ENCODE results near the gene SAMD8. TPM values are rescaled to one million over a fixed set of nuclear protein-coding genes. Genes with fewer than 3 reads are reported as not detected.

SAMD8 gene
- total and polyA plus RNA-seq, 2 of the 8 experiments (the other 6 are each of a cell fraction or from before 2014, with no cell fraction given), result 11.7 to 20.9 TPM

- CTCF ChIA-PET (ENCODE audit: partially characterized antibody), result interaction anchor here (0.8 kb wide), 1 partner anchor 70 kb away, joined by 3 read pairs; no protein-coding TSS in a partner anchor
- no peak overlapping the region for H2BK5ac ChIP-seq (ENCODE audit: low read depth, low read length)
- no peak overlapping the region for H2BK12ac ChIP-seq (ENCODE audit: low read depth, low read length)
- no peak overlapping the region for H3K56ac ChIP-seq (replicated peaks; ENCODE audit: insufficient read length, low read depth, low read length)
- H3K9me3 ChIP-seq (ENCODE audit: insufficient read depth in 2 of 2, low read depth in 1 of 2, low read length in 1 of 2), result no peaks in the 10 kb centered on the region
- H3K36me3 ChIP-seq (ENCODE audit: control insufficient read depth in 2 of 4, insufficient read depth in 4 of 4, low read length in 3 of 4), result no peaks in the 10 kb centered on the region
- H3K79me2 ChIP-seq (ENCODE audit: control insufficient read depth in 1 of 2, insufficient read depth in 2 of 2, low read length in 2 of 2), result peaks cover 3 to 85% of the 10 kb centered on the region in 2 experiments; a peak in 2 of 4 replicates
- no peaks in the 10 kb centered on the region for H3K27me3 ChIP-seq (replicated peaks in 1 of 4; ENCODE audit: control insufficient read depth in 3 of 4, extremely low read depth in 1 of 4, insufficient read depth in 3 of 4, low read length in 3 of 4)
- no peak overlapping the region for H4K91ac ChIP-seq (replicated peaks; ENCODE audit: insufficient read length, low read length)
- no peak overlapping the region for H2BK15ac ChIP-seq (ENCODE audit: low read length)
- WGBS, 2 experiments (ENCODE audit: extremely low coverage in 1 of 2, insufficient coverage in 1 of 2, insufficient read length in 1 of 2, insufficient replicate concordance in 2 of 2, low coverage in 1 of 2, low lambda C conversion rate in 2 of 2, missing lambda C conversion rate in 1 of 2), result 92% methylated on average over 3 of the region's 3 CpGs; no CpG with 5 or more reads in 1 of the 2 experiments
- H3K14ac ChIP-seq (ENCODE audit: insufficient read length), result no peak overlapping the region
- DNase-seq (ENCODE audit: low read depth in 1 of 2, low spot score in 2 of 2) (no peak), FAIRE-seq (no peak)
- H3K4ac ChIP-seq (replicated peaks; ENCODE audit: insufficient read length, low read depth, low read length), result no peak overlapping the region
- peaks cover 0 to 2% of the 10 kb centered on the region in 2 experiments for H4K20me1 ChIP-seq (replicated peaks in 1 of 2; ENCODE audit: control insufficient read depth in 1 of 2, insufficient read depth in 2 of 2, low read length in 2 of 2)
- no peak overlapping the region for H3K18ac ChIP-seq (ENCODE audit: extremely low read depth, low read length)
- no peaks in the 10 kb centered on the region for H3K79me1 ChIP-seq (ENCODE audit: low read depth, low read length)
- peaks cover 0 to 3% (median 0%) of the 10 kb centered on the region in 4 experiments; a peak in 1 of 7 replicates for H3K4me1 ChIP-seq (replicated peaks in 1 of 4; ENCODE audit: control insufficient read depth in 3 of 4, insufficient read depth in 4 of 4, low read length in 3 of 4)
- no peak overlapping the region for H2BK20ac ChIP-seq (ENCODE audit: low read length)
- H4K8ac ChIP-seq (ENCODE audit: extremely low read depth, insufficient read depth, low read length), result no peak overlapping the region
- H3K27ac ChIP-seq (ENCODE audit: low read depth, low read length), result no peak overlapping the region
- no peak overlapping the region for H3K23ac ChIP-seq (ENCODE audit: insufficient read length)
- no peak overlapping the region for H2AFZ ChIP-seq (ENCODE audit: low read length)
- TF ChIP-seq HDAC2 (IDR thresholded peaks at IDR 0.05; ENCODE audit: borderline replicate concordance in 1 of 2, low read depth in 2 of 2, low read length in 2 of 2), result no peak
- no peak for TF ChIP-seq SP2 (IDR thresholded peaks at IDR 0.05; ENCODE audit: low read length)
- TF ChIP-seq BRCA1 (IDR thresholded peaks at IDR 0.05; ENCODE audit: low read depth, low read length), result no peak
- no peak for TF ChIP-seq EGR1 (IDR thresholded peaks at IDR 0.05; ENCODE audit: borderline replicate concordance, low read depth, low read length)
- TF ChIP-seq SUZ12 (IDR thresholded peaks at IDR 0.05; ENCODE audit: low read length), result no peak
- H2BK120ac ChIP-seq (replicated peaks; ENCODE audit: low read depth, low read length), result no peak overlapping the region
- no peak overlapping the region for H3K4me3 ChIP-seq (ENCODE audit: extremely low read depth in 1 of 4, insufficient read depth in 2 of 4, low read depth in 3 of 4, low read length in 4 of 4)
- POLR2A ChIA-PET (ENCODE audit: partially characterized antibody), result interaction anchor here (1.0 kb wide), 1 partner anchor 94 kb away, joined by 3 read pairs; no protein-coding TSS in a partner anchor
- no peak overlapping the region for H4K5ac ChIP-seq (ENCODE audit: insufficient read length, low read depth, low read length)
- no peak overlapping the region for H2AK5ac ChIP-seq (ENCODE audit: low read depth, low read length)
- H3K4me2 ChIP-seq (ENCODE audit: insufficient read depth in 1 of 2, low read depth in 2 of 2, low read length in 2 of 2), result no peak overlapping the region
- no peaks in the 10 kb centered on the region for H3K23me2 ChIP-seq (ENCODE audit: low read depth, low read length)
- H3K9ac ChIP-seq (replicated peaks in 1 of 4; ENCODE audit: extremely low read depth in 1 of 4, low read depth in 3 of 4, low read length in 3 of 4), result no peak overlapping the region
These were observed 6.5 kb downstream of the SAMD8 start for GRCh38 chr10:75117995-75118394.

Measured in H1 (cell line).